ENCODE measurements around the gene GHR. TPM values are rescaled to one million over a fixed set of nuclear protein-coding genes. Genes with fewer than 3 reads are reported as not detected.

Gene GHR
- polyA plus RNA-seq, 3 donors, result not detected

- Histone ChIP-seq H4K20me1 (ENCODE audit: insufficient read depth, low read length) (no peaks in the 10 kb centered on the region), H3K36me3 (replicated peaks in 1 of 2; ENCODE audit: control insufficient read depth in 1 of 2, insufficient read depth in 2 of 2, low read length in 2 of 2) (no peaks in the 10 kb centered on the region), H3K9me3 (replicated peaks in 1 of 2; ENCODE audit: control insufficient read depth in 1 of 2, insufficient read depth in 1 of 2, low read length in 2 of 2) (no peaks in the 10 kb centered on the region), H3K79me2 (ENCODE audit: insufficient read depth, low read length) (no peaks in the 10 kb centered on the region), H2AFZ (ENCODE audit: insufficient read depth, low read depth, low read length, poor library complexity, severe bottlenecking) (no peak overlapping the region), H3K4me1 (ENCODE audit: control insufficient read depth in 1 of 2, insufficient read depth in 2 of 2, low read length in 2 of 2) (no peaks in the 10 kb centered on the region), H3K4me2 (replicated peaks; ENCODE audit: extremely low read depth, low read length, poor library complexity, severe bottlenecking) (no peak overlapping the region), H3K9ac (ENCODE audit: insufficient read depth, low read length, poor library complexity, severe bottlenecking) (no peak overlapping the region), H3K27ac (ENCODE audit: low read depth in 1 of 2, low read length in 2 of 2) (no peak overlapping the region), H3K27me3 (ENCODE audit: control insufficient read depth in 2 of 2, insufficient read depth in 2 of 2, low read length in 2 of 2) (no peaks in the 10 kb centered on the region), H3K4me3 (replicated peaks in 1 of 3; ENCODE audit: low read depth in 2 of 3, low read length in 3 of 3) (no peak overlapping the region)
- H3K27me3 Mint-ChIP-seq (ENCODE audit: low read depth in 3 of 3), result peaks cover 0 to 2% (median 1%) of the 10 kb centered on the region in 3 donors
- WGBS (ENCODE audit: insufficient coverage), result no CpG with 5 or more reads among the region's 1 CpG
- intact Hi-C loops (cut with micrococcal nuclease), result no loop called here
- DNase-seq, result no peak
- no peaks in the 10 kb centered on the region for H3K36me3 Mint-ChIP-seq
- no peak for TF ChIP-seq CTCF (IDR thresholded peaks at IDR 0.05)
- no peaks in the 10 kb centered on the region for H3K9me3 Mint-ChIP-seq
- H3K4me3 Mint-ChIP-seq, result no peak overlapping the region
- H3K4me1 Mint-ChIP-seq, result no peaks in the 10 kb centered on the region
- no peak overlapping the region for H3K27ac Mint-ChIP-seq
Measured at GRCh38 chr5:42561656-42562055, 138.4 kb downstream of the GHR start.

- no peak overlapping the region for H3K9ac ChIP-seq (ENCODE audit: insufficient read depth, low read length, poor library complexity, severe bottlenecking)
- Mint-ChIP-seq H3K27me3 (ENCODE audit: low read depth in 3 of 3) (peaks cover 0 to 6% (median 2%) of the 10 kb centered on the region in 3 donors), H3K4me1 (no peaks in the 10 kb centered on the region), H3K9me3 (no peaks in the 10 kb centered on the region), H3K4me3 (no peak overlapping the region), H3K27ac (no peak overlapping the region), H3K36me3 (no peaks in the 10 kb centered on the region)
- no peaks in the 10 kb centered on the region for H3K9me3 ChIP-seq (replicated peaks in 1 of 2; ENCODE audit: control insufficient read depth in 1 of 2, insufficient read depth in 1 of 2, low read length in 2 of 2)
- no peak for DNase-seq
- intact Hi-C loops (cut with micrococcal nuclease), result no loop called here
- H4K20me1 ChIP-seq (ENCODE audit: insufficient read depth, low read length), result no peaks in the 10 kb centered on the region
- no peak overlapping the region for H3K4me3 ChIP-seq (replicated peaks in 1 of 3; ENCODE audit: low read depth in 2 of 3, low read length in 3 of 3)
- H3K4me1 ChIP-seq (ENCODE audit: control insufficient read depth in 1 of 2, insufficient read depth in 2 of 2, low read length in 2 of 2), result no peaks in the 10 kb centered on the region
- TF ChIP-seq CTCF (IDR thresholded peaks at IDR 0.05), result no peak
- no peaks in the 10 kb centered on the region for H3K27me3 ChIP-seq (ENCODE audit: control insufficient read depth in 2 of 2, insufficient read depth in 2 of 2, low read length in 2 of 2)
- H2AFZ ChIP-seq (ENCODE audit: insufficient read depth, low read depth, low read length, poor library complexity, severe bottlenecking), result no peak overlapping the region
- no peaks in the 10 kb centered on the region for H3K36me3 ChIP-seq (replicated peaks in 1 of 2; ENCODE audit: control insufficient read depth in 1 of 2, insufficient read depth in 2 of 2, low read length in 2 of 2)
- no peak overlapping the region for H3K27ac ChIP-seq (ENCODE audit: low read depth in 1 of 2, low read length in 2 of 2)
- no peaks in the 10 kb centered on the region for H3K79me2 ChIP-seq (ENCODE audit: insufficient read depth, low read length)
- H3K4me2 ChIP-seq (replicated peaks; ENCODE audit: extremely low read depth, low read length, poor library complexity, severe bottlenecking), result no peak overlapping the region
- WGBS (ENCODE audit: insufficient coverage), result 100% methylated on average over 1 of the region's 6 CpGs
Measured at GRCh38 chr5:42564689-42565356, 141.6 kb downstream of the GHR start.
